Peyer's patch (tissue), 4 donors: Measurements from ENCODE around the gene TMEM72. TPM values are rescaled to one million over a fixed set of nuclear protein-coding genes. Genes with fewer than 3 reads are reported as not detected.
A peak's percentile ranks its signal among the peaks of the same experiment; 100 is the strongest.

ENCODE experiments used
- DNase-seq, 3 donors: peaks; one replicate each; pipeline ENCODE4 v3.0.0-alpha.2; 2017 to 2019
- H3K27ac ChIP-seq, 4 donors: fragments of 200-600 bp; sonication (generic); one replicate each; pipeline ENCODE4 v1.5.1; 2016 to 2019
- H3K27me3 ChIP-seq, 2 donors: fragments of 200-600 bp; sonication (generic); one replicate each; pipeline ENCODE4 v1.5.1; 2019
- H3K36me3 ChIP-seq, 3 donors: fragments of 200-600 bp; sonication (generic); one replicate each; pipeline ENCODE4 v1.5.1; 2016 to 2019
- H3K4me1 ChIP-seq, 4 donors: fragments of 200-600 bp; sonication (generic); one replicate each; pipeline ENCODE4 v1.5.1; 2016 to 2019
- H3K4me3 ChIP-seq, 4 donors: fragments of 200-600 bp; sonication (generic); 1 replicate in 3 of 4; 2 replicates in 1 of 4; pipeline ENCODE4 v1.5.1; 2016 to 2019; ENCODE audit warnings: mild to moderate bottlenecking in 1 of 4
- H3K9me3 ChIP-seq, 4 donors: fragments of 200-600 bp; sonication (generic); one replicate each; pipeline ENCODE4 v1.5.1; 2016 to 2019; ENCODE audit warnings: mild to moderate bottlenecking in 1 of 4
- POLR2A ChIP-seq, 2 donors: fragments of 450-650 bp; IDR thresholded peaks; one replicate each; pipeline ENCODE4 v1.5.1; 2017; ENCODE audit warnings: antibody characterized with exemption in 2 of 2, mild to moderate bottlenecking in 2 of 2, moderate library complexity in 2 of 2
- total RNA-seq, 4 donors: library from RNA; depleted of rRNA; stranded (reverse); fragments of >200 nt; gene quantifications; one replicate each; pipeline ENCODE4 v1.1.0, GENCODE V29; 2016
- TF ChIP-seq, protein P1 (sequence below), 6 experiments: fragments of 450-650 bp in 4 of 6; fragments of 200-600 bp in 2 of 6; sonication (generic) in 1 of 6; IDR thresholded peaks; one replicate each; pipeline ENCODE4 v1.5.1; 2017 to 2019; ENCODE audit warnings: antibody characterized with exemption in 6 of 6, mild to moderate bottlenecking in 3 of 6, moderate library complexity in 1 of 6

TMEM72 gene
- total RNA-seq, 4 donors from 2014 or later = 0.53 TPM; not detected in 3

DNA sequence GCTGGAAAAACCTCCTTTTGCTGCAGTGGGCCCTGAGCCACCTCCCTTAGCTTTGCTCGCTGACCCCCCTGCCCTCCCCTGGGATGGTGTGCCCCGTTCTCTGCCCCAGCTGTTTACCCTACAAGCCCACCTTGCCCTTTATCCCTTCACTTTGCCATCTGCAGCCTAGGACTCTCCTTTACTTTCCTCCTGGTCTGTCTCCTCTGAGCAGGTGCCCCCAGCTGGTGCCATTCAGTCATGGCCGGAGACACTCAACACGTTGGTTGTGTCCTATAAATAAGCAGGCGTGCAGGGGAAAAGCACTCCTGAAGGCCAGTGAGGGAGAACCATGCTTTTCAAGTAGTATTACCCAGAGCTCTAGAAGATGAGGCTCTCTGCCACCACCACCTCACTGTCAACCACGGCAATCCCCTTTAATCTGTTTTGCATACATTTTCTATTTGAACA lies 54.5 kb downstream of the TMEM72 start:
- no peaks in the 10 kb centered on the region for H3K27me3 ChIP-seq
- no peak for DNase-seq
- TF ChIP-seq, protein P1, sequence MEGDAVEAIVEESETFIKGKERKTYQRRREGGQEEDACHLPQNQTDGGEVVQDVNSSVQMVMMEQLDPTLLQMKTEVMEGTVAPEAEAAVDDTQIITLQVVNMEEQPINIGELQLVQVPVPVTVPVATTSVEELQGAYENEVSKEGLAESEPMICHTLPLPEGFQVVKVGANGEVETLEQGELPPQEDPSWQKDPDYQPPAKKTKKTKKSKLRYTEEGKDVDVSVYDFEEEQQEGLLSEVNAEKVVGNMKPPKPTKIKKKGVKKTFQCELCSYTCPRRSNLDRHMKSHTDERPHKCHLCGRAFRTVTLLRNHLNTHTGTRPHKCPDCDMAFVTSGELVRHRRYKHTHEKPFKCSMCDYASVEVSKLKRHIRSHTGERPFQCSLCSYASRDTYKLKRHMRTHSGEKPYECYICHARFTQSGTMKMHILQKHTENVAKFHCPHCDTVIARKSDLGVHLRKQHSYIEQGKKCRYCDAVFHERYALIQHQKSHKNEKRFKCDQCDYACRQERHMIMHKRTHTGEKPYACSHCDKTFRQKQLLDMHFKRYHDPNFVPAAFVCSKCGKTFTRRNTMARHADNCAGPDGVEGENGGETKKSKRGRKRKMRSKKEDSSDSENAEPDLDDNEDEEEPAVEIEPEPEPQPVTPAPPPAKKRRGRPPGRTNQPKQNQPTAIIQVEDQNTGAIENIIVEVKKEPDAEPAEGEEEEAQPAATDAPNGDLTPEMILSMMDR (IDR thresholded peaks at IDR 0.05) = no peak
- no peak for TF ChIP-seq POLR2A (IDR thresholded peaks at IDR 0.05)
- H3K4me3 ChIP-seq = no peak overlapping the region
- peaks cover 4 to 45% (median 34%) of the 10 kb centered on the region in 4 donors for H3K4me1 ChIP-seq
- no peaks in the 10 kb centered on the region for H3K9me3 ChIP-seq
- H3K36me3 ChIP-seq = peaks cover 0 to 5% (median 0%) of the 10 kb centered on the region in 3 donors
- peak overlapping the region in 3 of 4 donors; percentile 8 to 51 (median 27) for H3K27ac ChIP-seq

DNA sequence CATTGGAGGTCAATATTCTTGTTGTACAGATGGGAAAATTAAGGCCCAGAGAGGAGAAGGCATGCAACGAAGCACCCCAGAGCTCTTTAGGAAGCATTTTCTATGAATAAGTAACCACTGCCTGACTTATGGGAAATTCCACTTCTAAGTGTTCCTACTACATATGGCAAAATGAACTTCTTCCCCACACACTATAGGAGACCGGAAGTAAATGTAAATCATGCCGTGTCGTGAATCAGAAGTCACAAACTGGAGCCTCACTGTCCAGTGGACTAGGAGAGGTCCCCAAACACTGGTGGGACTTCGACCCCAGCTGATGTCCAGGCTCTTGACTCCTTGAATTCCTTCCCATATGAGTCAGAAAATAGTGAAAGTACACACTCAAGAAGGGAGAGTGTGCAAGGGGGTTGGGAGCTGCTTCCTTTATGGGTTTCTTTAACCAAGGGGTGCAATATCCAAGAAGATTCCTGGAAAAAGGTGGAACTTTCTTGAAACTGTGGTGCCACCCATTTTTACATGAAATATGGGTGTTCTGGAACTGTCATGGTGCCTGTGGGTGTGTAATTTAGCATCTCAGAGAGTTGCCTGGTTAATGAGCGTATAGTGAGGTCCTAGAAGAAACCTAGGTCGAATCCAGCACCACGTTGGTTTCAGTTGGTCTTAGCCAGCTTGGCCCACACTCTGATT lies 55.1 kb downstream of the TMEM72 start:
- no peaks in the 10 kb centered on the region for H3K27me3 ChIP-seq
- peaks cover 0 to 11% (median 0%) of the 10 kb centered on the region in 3 donors for H3K36me3 ChIP-seq
- peak overlapping the region in 3 of 4 donors; percentile 8 to 51 (median 42) for H3K27ac ChIP-seq
- TF ChIP-seq, protein P1 (IDR thresholded peaks at IDR 0.05) = no peak
- no peak for TF ChIP-seq POLR2A (IDR thresholded peaks at IDR 0.05)
- peaks cover 4 to 45% (median 33%) of the 10 kb centered on the region in 4 donors for H3K4me1 ChIP-seq
- DNase-seq = no peak
- no peaks in the 10 kb centered on the region for H3K9me3 ChIP-seq
- no peak overlapping the region for H3K4me3 ChIP-seq

DNA sequence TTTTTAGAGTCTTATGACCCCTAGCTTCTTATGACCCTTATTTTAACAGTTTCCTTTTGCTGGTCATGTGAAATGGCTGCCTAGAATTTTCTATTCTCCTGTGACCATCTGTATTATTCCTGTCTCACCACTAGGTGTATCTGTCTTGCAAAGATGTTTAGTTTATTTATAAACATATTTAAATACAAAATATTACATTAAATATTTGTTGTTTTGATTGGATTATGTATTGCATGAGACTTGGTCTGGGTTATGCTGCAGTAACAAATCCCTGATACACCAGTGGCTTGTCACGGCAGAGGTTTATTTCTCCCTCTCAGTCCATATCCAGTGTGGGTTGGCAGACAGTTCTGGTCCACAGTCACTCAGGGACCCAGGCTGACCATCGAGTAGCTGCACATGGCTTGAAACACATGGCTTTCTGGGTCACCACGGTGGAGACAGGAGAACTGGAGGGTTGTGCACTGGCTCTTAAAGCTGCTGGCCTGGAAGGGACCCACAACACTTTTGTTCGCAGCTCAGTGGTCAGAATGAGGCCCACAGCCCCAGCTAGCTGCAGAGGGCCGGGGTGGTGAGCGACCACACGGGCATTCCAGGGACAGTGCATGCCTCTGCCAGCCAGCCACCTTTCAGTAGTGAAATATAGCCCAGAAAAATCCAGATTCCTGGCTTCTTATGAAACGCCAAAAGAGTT lies 55.8 kb downstream of the TMEM72 start:
- peaks cover 4 to 45% (median 33%) of the 10 kb centered on the region in 4 donors for H3K4me1 ChIP-seq
- peak overlapping the region in 2 of 4 donors; percentile 20 to 48 for H3K27ac ChIP-seq

DNA sequence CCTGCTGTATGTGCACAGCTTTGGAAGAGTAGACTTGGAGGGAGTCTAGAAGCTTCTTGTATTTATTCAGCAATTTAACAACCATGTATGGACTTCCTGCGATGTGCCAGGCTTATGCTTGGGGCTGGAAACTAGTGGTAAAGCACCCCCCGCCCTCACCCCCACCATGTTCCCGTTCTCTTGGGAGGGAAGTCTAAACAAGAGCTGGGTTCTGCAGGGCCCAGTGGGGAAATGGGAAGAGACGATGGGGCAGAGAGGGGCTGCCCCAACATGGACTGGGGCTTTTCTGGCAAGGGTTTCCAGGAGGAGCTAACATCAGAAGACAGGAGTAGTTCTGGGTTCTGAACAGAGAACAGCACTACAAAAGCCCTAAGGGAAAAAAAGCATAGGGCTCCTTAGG lies 56.5 kb downstream of the TMEM72 start:
- Histone ChIP-seq H3K4me3 (no peak overlapping the region), H3K27me3 (no peaks in the 10 kb centered on the region), H3K4me1 (peaks cover 4 to 45% (median 33%) of the 10 kb centered on the region in 4 donors), H3K9me3 (no peaks in the 10 kb centered on the region), H3K36me3 (peaks cover 0 to 18% (median 0%) of the 10 kb centered on the region in 3 donors), H3K27ac (peak overlapping the region; percentile 5 to 48 (median 27))
- no peak for TF ChIP-seq POLR2A (IDR thresholded peaks at IDR 0.05)
- TF ChIP-seq, protein P1 (IDR thresholded peaks at IDR 0.05) = no peak
- DNase-seq = no peak

More for the DNA sequence above, 55.8 kb downstream of the TMEM72 start:
- no peak for DNase-seq
- Histone ChIP-seq H3K27me3 (no peaks in the 10 kb centered on the region), H3K4me3 (no peak overlapping the region), H3K9me3 (no peaks in the 10 kb centered on the region), H3K36me3 (peaks cover 0 to 18% (median 0%) of the 10 kb centered on the region in 3 donors)
- TF ChIP-seq, protein P1 (IDR thresholded peaks at IDR 0.05) = peak in 3 of 6 experiments; percentile 16 to 22 (median 19)
- TF ChIP-seq POLR2A (IDR thresholded peaks at IDR 0.05) = no peak

DNA sequence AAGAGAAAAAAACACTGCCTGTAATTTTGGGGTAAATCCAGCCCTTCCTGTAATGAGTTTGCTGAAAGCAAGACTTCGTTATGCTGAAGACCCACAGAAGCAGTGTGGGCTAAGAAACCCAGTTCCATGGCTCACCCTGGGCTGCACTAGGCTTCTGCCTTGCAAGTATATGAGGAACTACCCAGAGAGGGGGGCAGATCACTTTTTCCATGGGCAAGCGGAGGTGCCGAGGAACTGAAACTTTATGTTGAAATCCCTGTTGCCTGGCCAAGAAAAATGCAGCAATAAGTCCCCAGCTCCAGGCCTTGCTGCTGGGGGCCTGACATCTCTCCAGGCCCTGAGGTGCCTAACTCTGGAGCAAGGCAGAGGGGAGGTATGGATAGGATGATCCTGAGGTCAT lies 57.0 kb downstream of the TMEM72 start:
- H3K27ac ChIP-seq = peak overlapping the region; percentile 5 to 48 (median 27)
- TF ChIP-seq, protein P1 (IDR thresholded peaks at IDR 0.05) = no peak
- TF ChIP-seq POLR2A (IDR thresholded peaks at IDR 0.05) = no peak
- H3K9me3 ChIP-seq = no peaks in the 10 kb centered on the region
- no peak overlapping the region for H3K4me3 ChIP-seq
- peak in 2 of 3 donors; percentile 57 to 72 for DNase-seq
- no peaks in the 10 kb centered on the region for H3K27me3 ChIP-seq
- peaks cover 4 to 45% (median 30%) of the 10 kb centered on the region in 4 donors for H3K4me1 ChIP-seq
- peaks cover 0 to 18% (median 0%) of the 10 kb centered on the region in 3 donors for H3K36me3 ChIP-seq
